Esophagus squamous epithelium (tissue), 4 donors: ENCODE measurements around the gene CFL1.

Experiments used
- POLR2A ChIP-seq, 4 donors: fragments of 450-650 bp; IDR thresholded peaks; one replicate each; pipeline ENCODE4 v1.6.1; 2017; ENCODE audit warnings: antibody characterized with exemption in 4 of 4, mild to moderate bottlenecking in 4 of 4, moderate library complexity in 3 of 4
- TF ChIP-seq, protein P1 (sequence below), 6 experiments: fragments of 450-650 bp in 4 of 6; fragments of 200-600 bp in 2 of 6; sonication (generic) in 2 of 6; IDR thresholded peaks; one replicate each; pipeline ENCODE4 v1.5.1; 2016 to 2019; ENCODE audit warnings: antibody characterized with exemption in 6 of 6, mild to moderate bottlenecking in 4 of 6, moderate library complexity in 4 of 6

DNA sequence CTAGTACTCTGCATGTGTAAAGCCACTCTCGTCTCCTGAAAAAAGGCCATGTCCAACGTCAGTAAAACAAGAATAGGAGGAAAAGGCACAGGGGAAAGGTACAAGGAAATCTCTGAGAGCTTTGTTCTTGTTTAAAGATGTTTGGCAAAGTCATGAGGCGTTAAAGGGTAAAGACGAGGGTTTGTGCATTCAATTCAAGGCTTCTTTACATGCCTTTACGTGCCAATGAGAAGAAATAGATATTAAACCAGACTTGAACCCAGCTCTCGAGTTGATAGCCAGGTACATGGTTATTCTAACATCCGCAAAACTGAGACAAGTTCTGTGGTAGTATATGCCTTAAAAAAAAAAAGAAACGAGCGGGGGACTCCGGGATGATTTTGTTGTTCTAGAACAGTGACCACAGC, 704 bp upstream of the CFL1 start:
- TF ChIP-seq, protein P1, sequence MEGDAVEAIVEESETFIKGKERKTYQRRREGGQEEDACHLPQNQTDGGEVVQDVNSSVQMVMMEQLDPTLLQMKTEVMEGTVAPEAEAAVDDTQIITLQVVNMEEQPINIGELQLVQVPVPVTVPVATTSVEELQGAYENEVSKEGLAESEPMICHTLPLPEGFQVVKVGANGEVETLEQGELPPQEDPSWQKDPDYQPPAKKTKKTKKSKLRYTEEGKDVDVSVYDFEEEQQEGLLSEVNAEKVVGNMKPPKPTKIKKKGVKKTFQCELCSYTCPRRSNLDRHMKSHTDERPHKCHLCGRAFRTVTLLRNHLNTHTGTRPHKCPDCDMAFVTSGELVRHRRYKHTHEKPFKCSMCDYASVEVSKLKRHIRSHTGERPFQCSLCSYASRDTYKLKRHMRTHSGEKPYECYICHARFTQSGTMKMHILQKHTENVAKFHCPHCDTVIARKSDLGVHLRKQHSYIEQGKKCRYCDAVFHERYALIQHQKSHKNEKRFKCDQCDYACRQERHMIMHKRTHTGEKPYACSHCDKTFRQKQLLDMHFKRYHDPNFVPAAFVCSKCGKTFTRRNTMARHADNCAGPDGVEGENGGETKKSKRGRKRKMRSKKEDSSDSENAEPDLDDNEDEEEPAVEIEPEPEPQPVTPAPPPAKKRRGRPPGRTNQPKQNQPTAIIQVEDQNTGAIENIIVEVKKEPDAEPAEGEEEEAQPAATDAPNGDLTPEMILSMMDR (IDR thresholded peaks at IDR 0.05), result no peak
- TF ChIP-seq POLR2A (IDR thresholded peaks at IDR 0.05), result no peak
